PFSK-1 (cell line): ENCODE results near the gene ADCY4.

Experiments
- POLR2AphosphoS5 ChIP-seq: IDR thresholded peaks from 2 replicates; pipeline ENCODE4 v1.6.1; 2012; ENCODE audit warnings: low read depth, mild to moderate bottlenecking, control low read depth, low read length, moderate library complexity
- TAF1 ChIP-seq: IDR thresholded peaks from 2 replicates; pipeline ENCODE4 v1.6.1; 2012; ENCODE audit warnings: low read length, control low read depth, borderline replicate concordance; ENCODE audit not compliant: insufficient read depth

GRCh38 chr14:24315243-24315806, 19.5 kb downstream of the ADCY4 start:
- TF ChIP-seq TAF1 (no peak), POLR2AphosphoS5 (no peak)
